Left lung (tissue), 10 donors: ENCODE measurements around the gene IGFBP7. TPM values are rescaled to one million over a fixed set of nuclear protein-coding genes. Genes with fewer than 3 reads are reported as not detected.

Experiments
- ATAC-seq: fragments of 200-7000 bp; cut with Tn5 transposase; one replicate; pipeline ENCODE4 v1.9.1; 2020; ENCODE audit warnings: moderate library complexity
- DNase-seq, 4 donors: peaks; one replicate each; pipeline ENCODE4 v3.0.0-alpha.2; 2013 to 2020
- H3K27ac ChIP-seq, 2 donors: fragments of 200-600 bp; sonication (generic) in 1 of 2; one replicate each; pipeline versions ENCODE4 v1.5.0 to v1.8.0; 2020 to 2021
- H3K27me3 ChIP-seq, 2 donors: fragments of 200-600 bp; sonication (generic) in 1 of 2; one replicate each; pipeline versions ENCODE4 v1.5.0 to v1.8.0; 2020 to 2021
- H3K36me3 ChIP-seq, 2 donors: fragments of 200-600 bp; sonication (generic) in 1 of 2; one replicate each; pipeline versions ENCODE4 v1.5.0 to v1.8.0; 2020 to 2021
- H3K4me1 ChIP-seq, 2 donors: fragments of 200-600 bp; one replicate each; pipeline ENCODE4 v1.8.0; 2021
- H3K4me3 ChIP-seq, 2 donors: fragments of 200-600 bp; sonication (generic) in 1 of 2; one replicate each; pipeline versions ENCODE4 v1.5.0 to v1.8.0; 2020 to 2021; ENCODE audit warnings: mild to moderate bottlenecking in 1 of 2
- H3K9me3 ChIP-seq, 2 donors: fragments of 200-600 bp; sonication (generic) in 1 of 2; one replicate each; pipeline versions ENCODE4 v1.5.0 to v1.8.0; 2020 to 2021
- intact Hi-C, 2 donors: fragments of 100-400 bp; cut with DNase I; formaldehyde crosslinking; loops; one replicate each; pipeline versions ENCODE4 v1.11.2 to v1.14.2; 2022
- polyA plus RNA-seq, 6 donors: library from polyadenylated mRNA; unstranded; fragments of 120-200 nt; gene quantifications; one replicate each; pipeline ENCODE4 v1.2.1, GENCODE V29; 2013; ENCODE audit not compliant: insufficient read length in 6 of 6
- total RNA-seq, 2 donors: library from RNA; stranded (reverse); fragmentation: NEBNext Ultra II Directional; extraction: Animal tissue kit (Norgen Biotek cat#: 25700); gene quantifications; one replicate each; pipeline ENCODE4 v1.2.1, GENCODE V29; 2021
- TF ChIP-seq, protein P1 (sequence below), 2 donors: fragments of 200-600 bp; sonication (generic) in 1 of 2; IDR thresholded peaks; one replicate each; pipeline versions ENCODE4 v1.5.0 to v1.8.0; 2021; ENCODE audit warnings: antibody characterized with exemption in 2 of 2
- donor health status: DM: no; HTN: yes; CAD: no.
- donor health status: DM: no; HTN: no; CAD: no.

The IGFBP7 gene
- total and polyA plus RNA-seq, 8 donors = 235 to 527 (median 284) TPM

DNA sequence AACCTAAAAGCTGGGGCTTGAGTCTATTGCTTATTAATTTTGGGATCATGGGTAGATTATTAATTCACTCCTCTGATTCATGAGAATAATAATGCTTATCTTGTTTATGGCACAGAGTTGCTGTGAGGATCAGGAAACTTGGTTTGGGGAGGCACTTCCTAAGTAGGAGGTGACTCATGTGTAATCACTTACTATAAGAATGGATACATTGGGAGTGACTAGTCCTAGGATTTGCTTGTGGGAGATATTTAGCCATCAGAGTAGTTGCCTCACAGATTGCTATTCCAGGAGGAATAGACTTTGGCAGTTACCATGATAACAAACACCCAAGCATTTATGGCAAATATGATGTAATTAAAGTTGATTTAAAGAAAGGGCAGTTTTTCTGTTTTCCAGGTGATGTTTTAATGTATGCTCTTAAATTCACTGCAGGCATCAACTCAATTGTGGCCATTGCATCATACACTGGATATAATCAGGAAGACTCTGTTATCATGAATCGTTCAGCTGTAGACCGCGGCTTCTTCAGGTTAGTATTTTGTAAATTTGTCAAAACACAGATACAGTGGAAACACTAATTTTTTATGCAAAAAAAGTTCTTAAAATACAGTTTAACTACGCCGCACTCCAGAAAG is 89.6 kb downstream of the IGFBP7 start:
- DNase-seq (no peak), ATAC-seq (peak; percentile 43)
- TF ChIP-seq, protein P1, sequence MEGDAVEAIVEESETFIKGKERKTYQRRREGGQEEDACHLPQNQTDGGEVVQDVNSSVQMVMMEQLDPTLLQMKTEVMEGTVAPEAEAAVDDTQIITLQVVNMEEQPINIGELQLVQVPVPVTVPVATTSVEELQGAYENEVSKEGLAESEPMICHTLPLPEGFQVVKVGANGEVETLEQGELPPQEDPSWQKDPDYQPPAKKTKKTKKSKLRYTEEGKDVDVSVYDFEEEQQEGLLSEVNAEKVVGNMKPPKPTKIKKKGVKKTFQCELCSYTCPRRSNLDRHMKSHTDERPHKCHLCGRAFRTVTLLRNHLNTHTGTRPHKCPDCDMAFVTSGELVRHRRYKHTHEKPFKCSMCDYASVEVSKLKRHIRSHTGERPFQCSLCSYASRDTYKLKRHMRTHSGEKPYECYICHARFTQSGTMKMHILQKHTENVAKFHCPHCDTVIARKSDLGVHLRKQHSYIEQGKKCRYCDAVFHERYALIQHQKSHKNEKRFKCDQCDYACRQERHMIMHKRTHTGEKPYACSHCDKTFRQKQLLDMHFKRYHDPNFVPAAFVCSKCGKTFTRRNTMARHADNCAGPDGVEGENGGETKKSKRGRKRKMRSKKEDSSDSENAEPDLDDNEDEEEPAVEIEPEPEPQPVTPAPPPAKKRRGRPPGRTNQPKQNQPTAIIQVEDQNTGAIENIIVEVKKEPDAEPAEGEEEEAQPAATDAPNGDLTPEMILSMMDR (IDR thresholded peaks at IDR 0.05) = no peak
- Histone ChIP-seq H3K4me1 (peaks cover 0 to 9% of the 10 kb centered on the region in 2 donors), H3K27ac (peak overlapping the region in 1 of 2 donors; percentile 31), H3K27me3 (no peaks in the 10 kb centered on the region), H3K36me3 (peaks cover 3 to 99% of the 10 kb centered on the region in 2 donors), H3K9me3 (no peaks in the 10 kb centered on the region), H3K4me3 (no peak overlapping the region)
- intact Hi-C loops = no loop called here

DNA sequence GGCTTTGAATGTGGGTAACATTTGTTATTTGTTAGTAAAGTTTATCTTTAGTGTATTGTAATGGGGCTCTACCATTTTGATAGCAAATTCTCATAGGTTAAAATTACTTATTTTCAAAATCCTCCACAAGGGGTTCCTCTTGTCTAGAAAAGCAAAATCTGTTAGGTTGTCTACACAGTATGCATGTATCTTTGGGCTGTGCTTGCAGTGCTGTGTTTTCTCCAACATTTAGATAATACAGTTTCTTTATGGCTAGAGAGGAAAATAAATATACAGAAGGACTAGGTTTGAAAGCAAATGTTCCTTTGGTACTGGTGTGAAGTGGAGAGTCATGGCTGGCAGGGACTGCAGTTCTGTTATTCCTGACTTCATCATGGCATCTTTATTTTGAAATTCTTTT is 91.2 kb downstream of the IGFBP7 start:
- no peaks in the 10 kb centered on the region for H3K9me3 ChIP-seq
- DNase-seq (no peak), ATAC-seq (no peak)
- no peak overlapping the region for H3K27ac ChIP-seq
- peaks cover 3 to 99% of the 10 kb centered on the region in 2 donors for H3K36me3 ChIP-seq
- intact Hi-C loops = no loop called here
- H3K4me1 ChIP-seq = peaks cover 0 to 9% of the 10 kb centered on the region in 2 donors
- TF ChIP-seq, protein P1 (IDR thresholded peaks at IDR 0.05) = no peak
- no peaks in the 10 kb centered on the region for H3K27me3 ChIP-seq
- H3K4me3 ChIP-seq = no peak overlapping the region

DNA sequence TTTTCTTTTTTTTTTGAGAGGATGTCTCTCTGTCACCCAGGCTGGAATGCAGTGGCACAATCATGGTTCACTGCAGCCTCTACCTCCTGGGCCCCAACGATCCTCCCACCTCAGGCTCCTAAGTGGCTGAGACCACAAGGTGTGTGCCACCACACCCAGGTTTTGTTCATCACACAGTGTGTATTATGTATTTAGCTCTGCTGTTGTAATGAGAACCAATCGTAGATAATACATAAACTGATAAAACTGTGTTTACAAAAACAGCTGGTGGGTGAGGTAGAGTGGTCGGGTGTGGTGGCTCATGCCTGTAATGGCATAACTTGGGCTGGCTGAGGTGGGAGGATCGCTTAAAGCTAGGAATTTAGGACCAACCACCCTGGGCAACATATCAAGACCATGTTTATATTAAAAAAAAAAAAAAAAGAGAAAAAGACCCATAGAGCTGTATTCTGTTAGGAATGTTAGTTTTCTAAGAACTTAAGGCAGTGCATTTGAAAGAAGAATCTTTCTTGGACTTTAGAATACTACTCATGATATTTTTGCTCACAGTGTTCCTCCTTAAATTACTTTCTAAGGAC is 96.6 kb downstream of the IGFBP7 start:
- Histone ChIP-seq H3K27ac (no peak overlapping the region), H3K36me3 (peaks cover 3 to 99% of the 10 kb centered on the region in 2 donors), H3K27me3 (no peaks in the 10 kb centered on the region), H3K4me3 (no peak overlapping the region), H3K9me3 (no peaks in the 10 kb centered on the region), H3K4me1 (no peaks in the 10 kb centered on the region)
- intact Hi-C loops = no loop called here
- TF ChIP-seq, protein P1 (IDR thresholded peaks at IDR 0.05) = no peak
- no peak for DNase-seq
- ATAC-seq = no peak

DNA sequence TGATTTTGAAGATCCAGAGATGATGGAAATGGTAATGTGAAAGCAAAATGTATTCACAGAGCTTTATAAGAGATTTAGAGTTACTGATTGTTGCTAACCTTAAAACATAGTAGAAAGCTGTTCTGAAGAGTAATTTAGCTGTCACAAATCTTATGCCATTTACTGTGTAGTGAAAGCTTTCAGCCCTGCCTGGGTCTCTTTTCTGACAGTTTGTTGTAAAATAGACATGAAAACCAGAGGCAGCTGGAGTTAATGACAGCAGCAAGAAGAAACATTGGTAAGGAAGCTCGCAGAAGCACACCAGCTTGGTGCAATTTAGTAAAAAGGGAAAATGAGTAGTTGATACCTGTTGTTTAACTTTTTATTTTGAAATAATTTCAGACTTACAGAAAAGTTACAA is 110.4 kb downstream of the IGFBP7 start:
- peaks cover under 1 to 94% of the 10 kb centered on the region in 2 donors for H3K36me3 ChIP-seq
- H3K4me3 ChIP-seq = no peak overlapping the region
- no peaks in the 10 kb centered on the region for H3K27me3 ChIP-seq
- no peak for ATAC-seq
- H3K27ac ChIP-seq = no peak overlapping the region
- intact Hi-C loops = no loop called here
- H3K4me1 ChIP-seq = no peaks in the 10 kb centered on the region
- TF ChIP-seq, protein P1 (IDR thresholded peaks at IDR 0.05) = no peak
- no peaks in the 10 kb centered on the region for H3K9me3 ChIP-seq
- DNase-seq = no peak

DNA sequence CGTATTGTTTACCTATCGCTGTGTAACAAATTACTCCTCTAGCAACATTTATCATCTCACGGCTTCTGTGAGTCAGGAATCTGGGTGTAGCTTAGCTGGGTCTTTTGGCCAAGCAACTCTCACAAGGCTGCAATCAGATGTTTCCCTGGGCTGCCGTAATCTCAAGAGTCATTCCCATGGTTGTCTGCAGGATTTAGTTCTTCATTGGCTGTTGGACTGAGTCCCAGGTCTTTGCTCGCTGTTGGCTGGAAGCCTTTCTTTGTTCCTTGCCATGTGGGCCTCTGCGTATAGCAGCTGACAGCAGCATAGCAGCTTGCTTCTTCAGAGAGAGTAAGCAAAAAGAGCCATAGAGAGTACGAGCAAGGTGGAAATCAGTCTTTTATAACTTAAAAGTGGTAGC is 114.7 kb downstream of the IGFBP7 start:
- Histone ChIP-seq H3K36me3 (peaks cover 0 to 93% of the 10 kb centered on the region in 2 donors), H3K27me3 (no peaks in the 10 kb centered on the region), H3K4me1 (no peaks in the 10 kb centered on the region), H3K4me3 (no peak overlapping the region), H3K27ac (no peak overlapping the region), H3K9me3 (no peaks in the 10 kb centered on the region)
- intact Hi-C loops = no loop called here
- DNase-seq (peak in 2 of 4 donors; percentile 68 to 87), ATAC-seq (peak; percentile 80)
- TF ChIP-seq, protein P1 (IDR thresholded peaks at IDR 0.05) = no peak
